ENCODE data around the gene FOXP1. TPM values are rescaled to one million over a fixed set of nuclear protein-coding genes. Genes with fewer than 3 reads are reported as not detected.

The FOXP1 gene
- total RNA-seq, 1 donor from 2014 or later, result 31.1 TPM

GRCh38 chr3:71554649-71555048 lies 28.9 kb downstream of the FOXP1 start:
- no peak overlapping the region for H3K27ac Mint-ChIP-seq (ENCODE audit: unreplicated experiment)
- H3K36me3 Mint-ChIP-seq (ENCODE audit: unreplicated experiment), result no peaks in the 10 kb centered on the region
- TF ChIP-seq, protein P1, sequence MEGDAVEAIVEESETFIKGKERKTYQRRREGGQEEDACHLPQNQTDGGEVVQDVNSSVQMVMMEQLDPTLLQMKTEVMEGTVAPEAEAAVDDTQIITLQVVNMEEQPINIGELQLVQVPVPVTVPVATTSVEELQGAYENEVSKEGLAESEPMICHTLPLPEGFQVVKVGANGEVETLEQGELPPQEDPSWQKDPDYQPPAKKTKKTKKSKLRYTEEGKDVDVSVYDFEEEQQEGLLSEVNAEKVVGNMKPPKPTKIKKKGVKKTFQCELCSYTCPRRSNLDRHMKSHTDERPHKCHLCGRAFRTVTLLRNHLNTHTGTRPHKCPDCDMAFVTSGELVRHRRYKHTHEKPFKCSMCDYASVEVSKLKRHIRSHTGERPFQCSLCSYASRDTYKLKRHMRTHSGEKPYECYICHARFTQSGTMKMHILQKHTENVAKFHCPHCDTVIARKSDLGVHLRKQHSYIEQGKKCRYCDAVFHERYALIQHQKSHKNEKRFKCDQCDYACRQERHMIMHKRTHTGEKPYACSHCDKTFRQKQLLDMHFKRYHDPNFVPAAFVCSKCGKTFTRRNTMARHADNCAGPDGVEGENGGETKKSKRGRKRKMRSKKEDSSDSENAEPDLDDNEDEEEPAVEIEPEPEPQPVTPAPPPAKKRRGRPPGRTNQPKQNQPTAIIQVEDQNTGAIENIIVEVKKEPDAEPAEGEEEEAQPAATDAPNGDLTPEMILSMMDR (IDR thresholded peaks at IDR 0.05; ENCODE audit: partially characterized antibody, unreplicated experiment), result no peak
- H3K4me1 Mint-ChIP-seq (ENCODE audit: low read depth, unreplicated experiment), result no peaks in the 10 kb centered on the region
- no peak overlapping the region for H3K4me3 Mint-ChIP-seq (ENCODE audit: unreplicated experiment)
- peaks cover 2% of the 10 kb centered on the region for H3K27me3 Mint-ChIP-seq (ENCODE audit: unreplicated experiment)
- DNase-seq, result no peak
- H3K9me3 Mint-ChIP-seq (ENCODE audit: unreplicated experiment), result peaks cover 2% of the 10 kb centered on the region

- no peak for DNase-seq
- H3K9me3 Mint-ChIP-seq (ENCODE audit: unreplicated experiment), result no peaks in the 10 kb centered on the region
- H3K36me3 Mint-ChIP-seq (ENCODE audit: unreplicated experiment), result no peaks in the 10 kb centered on the region
- H3K27me3 Mint-ChIP-seq (ENCODE audit: unreplicated experiment), result no peaks in the 10 kb centered on the region
- H3K4me3 Mint-ChIP-seq (ENCODE audit: unreplicated experiment), result no peak overlapping the region
- TF ChIP-seq, protein P1 (IDR thresholded peaks at IDR 0.05; ENCODE audit: partially characterized antibody, unreplicated experiment), result no peak
- no peaks in the 10 kb centered on the region for H3K4me1 Mint-ChIP-seq (ENCODE audit: low read depth, unreplicated experiment)
- no peak overlapping the region for H3K27ac Mint-ChIP-seq (ENCODE audit: unreplicated experiment)
Observed at GRCh38 chr3:71551311-71551919, 32.1 kb downstream of the FOXP1 start.

DNA sequence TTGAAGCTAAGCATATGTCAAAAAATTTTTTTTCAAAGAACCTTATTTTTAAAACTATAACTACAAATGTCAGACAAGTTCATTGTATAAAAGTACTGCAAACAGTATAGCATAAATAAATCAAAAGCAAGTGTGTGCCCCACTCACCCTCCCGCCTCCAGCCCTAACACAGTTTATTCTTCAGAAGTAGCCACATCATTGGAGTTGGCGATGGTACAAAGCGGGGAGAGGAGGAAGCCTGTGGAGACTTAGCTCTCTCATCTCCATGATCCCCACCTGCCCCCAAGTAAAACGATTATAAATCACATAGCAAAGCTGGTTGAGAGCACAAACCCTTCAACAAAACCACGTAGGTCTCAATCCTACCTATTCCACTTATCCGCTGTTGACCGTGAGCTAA lies 33.6 kb downstream of the FOXP1 start:
- no peaks in the 10 kb centered on the region for H3K27me3 Mint-ChIP-seq (ENCODE audit: unreplicated experiment)
- no peaks in the 10 kb centered on the region for H3K36me3 Mint-ChIP-seq (ENCODE audit: unreplicated experiment)
- no peaks in the 10 kb centered on the region for H3K9me3 Mint-ChIP-seq (ENCODE audit: unreplicated experiment)
- no peak overlapping the region for H3K27ac Mint-ChIP-seq (ENCODE audit: unreplicated experiment)
- H3K4me3 Mint-ChIP-seq (ENCODE audit: unreplicated experiment), result no peak overlapping the region
- no peaks in the 10 kb centered on the region for H3K4me1 Mint-ChIP-seq (ENCODE audit: low read depth, unreplicated experiment)
- TF ChIP-seq, protein P1 (IDR thresholded peaks at IDR 0.05; ENCODE audit: partially characterized antibody, unreplicated experiment), result no peak
- DNase-seq, result no peak

DNA sequence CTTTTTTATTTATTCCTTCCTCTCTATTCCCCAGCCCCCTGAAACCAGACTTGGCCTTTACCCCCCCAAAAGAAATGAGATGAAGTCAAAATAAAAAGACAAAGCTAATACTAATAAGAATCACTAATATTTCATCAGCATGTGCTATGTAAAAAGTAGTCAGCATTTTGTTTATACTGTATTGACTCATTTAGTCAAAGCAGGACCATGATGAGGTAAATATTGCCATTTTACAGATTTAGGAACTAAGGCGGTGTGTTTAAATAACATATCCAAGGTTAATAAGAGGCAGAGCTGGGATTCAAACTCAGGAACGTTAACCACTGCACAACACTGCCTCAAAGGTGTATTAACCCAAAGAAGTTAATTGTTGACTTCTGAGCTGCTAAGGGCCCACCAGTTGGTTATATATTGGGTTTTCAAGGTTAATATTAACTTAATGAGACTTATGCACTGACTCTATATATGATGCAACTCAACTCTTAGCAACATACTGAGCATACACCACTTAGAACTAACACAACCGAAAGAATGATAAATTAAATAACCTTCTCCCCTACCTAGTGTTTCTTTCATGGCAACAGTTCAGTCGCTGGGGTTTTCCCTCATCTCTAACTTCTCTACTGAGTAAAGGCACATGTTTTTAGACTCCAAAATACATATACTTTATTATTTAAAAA lies 34.7 kb downstream of the FOXP1 start:
- no peak for DNase-seq
- H3K36me3 Mint-ChIP-seq (ENCODE audit: unreplicated experiment), result no peaks in the 10 kb centered on the region
- no peaks in the 10 kb centered on the region for H3K4me1 Mint-ChIP-seq (ENCODE audit: low read depth, unreplicated experiment)
- no peaks in the 10 kb centered on the region for H3K27me3 Mint-ChIP-seq (ENCODE audit: unreplicated experiment)
- no peak overlapping the region for H3K27ac Mint-ChIP-seq (ENCODE audit: unreplicated experiment)
- no peak overlapping the region for H3K4me3 Mint-ChIP-seq (ENCODE audit: unreplicated experiment)
- TF ChIP-seq, protein P1 (IDR thresholded peaks at IDR 0.05; ENCODE audit: partially characterized antibody, unreplicated experiment), result no peak
- no peaks in the 10 kb centered on the region for H3K9me3 Mint-ChIP-seq (ENCODE audit: unreplicated experiment)

Data from glutamatergic neuron (in vitro differentiated cells).